Activated CD4-positive, alpha-beta T cell treated with anti-CD3 and anti-CD28 coated beads, Interleukin-2, amount 50 U/mL, for 16 hours (primary cell): ENCODE data around the gene SLIT1.

ENCODE experiments used
- DNase-seq: peaks from one replicate; pipeline ENCODE4 v3.0.0-alpha.2; 2020

The SLIT1 gene

DNA sequence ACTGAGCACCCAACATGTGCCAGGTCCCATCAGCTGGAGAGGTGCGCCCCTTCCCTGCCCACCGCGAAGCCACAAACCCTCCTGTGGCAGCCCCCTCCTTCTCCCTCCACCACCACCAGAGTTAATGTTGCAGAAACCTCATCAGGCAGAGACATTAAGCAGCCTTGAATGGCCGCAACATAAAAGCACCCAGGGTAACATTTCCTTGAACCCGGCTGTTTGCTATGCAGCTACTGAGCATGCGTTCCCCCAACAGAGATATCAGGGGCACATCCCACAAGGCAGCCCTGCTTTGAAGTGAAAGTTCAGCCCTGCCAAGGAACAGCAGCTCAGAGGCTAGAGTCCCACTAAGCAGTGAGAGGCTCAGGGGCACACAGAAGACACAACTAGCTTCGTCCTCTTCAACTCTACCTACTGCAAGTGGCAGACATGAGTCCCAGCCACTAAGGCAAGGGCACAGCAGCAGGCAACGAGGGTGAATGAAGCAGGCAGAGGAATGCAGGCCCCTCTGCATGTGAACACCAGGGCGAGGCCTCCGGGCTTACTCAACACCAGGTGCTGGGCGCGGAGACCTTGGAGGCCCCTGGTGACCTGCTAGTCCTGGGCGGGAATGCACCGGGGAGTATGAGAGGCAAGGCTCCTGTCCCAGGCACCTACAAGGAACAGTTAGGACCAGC lies 107.4 kb downstream of the SLIT1 start:
- DNase-seq, result no peak

DNA sequence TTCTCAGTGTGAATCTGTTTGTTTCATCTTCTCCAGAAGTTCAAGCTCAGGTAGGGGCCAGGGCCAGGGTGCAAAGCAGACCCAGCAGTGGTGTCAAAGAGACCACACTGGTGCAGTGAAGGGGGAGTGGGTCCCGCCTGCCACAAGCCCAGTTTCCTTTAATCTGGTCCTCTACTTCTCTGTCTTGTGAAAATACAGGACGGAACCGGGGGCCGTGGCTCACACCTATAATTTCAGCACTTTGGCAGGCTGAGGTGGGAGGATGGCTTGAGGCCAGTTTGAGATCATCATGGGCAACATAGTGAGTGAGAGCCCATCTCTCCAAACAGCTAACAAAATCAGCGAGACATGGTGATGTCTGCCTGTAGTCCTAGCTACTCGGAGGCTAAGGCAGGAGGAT lies 109.0 kb downstream of the SLIT1 start:
- DNase-seq, result no peak

DNA sequence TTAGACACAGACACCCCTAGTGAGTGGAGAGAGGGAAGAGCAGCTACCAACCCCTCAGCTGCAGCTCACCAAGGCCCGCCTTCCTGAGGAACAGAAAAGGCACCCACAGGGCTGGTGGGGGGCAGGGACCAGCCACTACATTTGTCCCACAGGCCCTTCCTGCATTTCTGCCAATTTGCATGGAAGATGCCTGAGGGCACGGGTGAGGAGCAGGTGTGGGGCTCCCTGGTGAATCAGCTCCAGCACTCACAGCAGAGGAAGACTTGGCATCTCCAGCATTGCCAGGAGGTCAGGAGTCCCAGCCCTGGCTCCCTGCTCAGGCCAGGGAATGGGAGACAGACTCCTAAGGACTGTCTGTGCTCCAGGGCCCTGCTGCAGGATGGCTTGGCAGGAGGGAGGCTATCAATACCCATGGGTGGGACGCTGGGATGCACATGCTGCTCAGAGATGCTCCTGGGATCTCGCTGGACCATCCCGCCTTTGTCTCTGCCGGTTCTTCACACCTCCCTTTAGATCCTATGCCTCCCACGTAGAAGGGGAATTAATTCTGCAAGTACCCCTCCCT lies 109.7 kb downstream of the SLIT1 start:
- DNase-seq, result no peak

DNA sequence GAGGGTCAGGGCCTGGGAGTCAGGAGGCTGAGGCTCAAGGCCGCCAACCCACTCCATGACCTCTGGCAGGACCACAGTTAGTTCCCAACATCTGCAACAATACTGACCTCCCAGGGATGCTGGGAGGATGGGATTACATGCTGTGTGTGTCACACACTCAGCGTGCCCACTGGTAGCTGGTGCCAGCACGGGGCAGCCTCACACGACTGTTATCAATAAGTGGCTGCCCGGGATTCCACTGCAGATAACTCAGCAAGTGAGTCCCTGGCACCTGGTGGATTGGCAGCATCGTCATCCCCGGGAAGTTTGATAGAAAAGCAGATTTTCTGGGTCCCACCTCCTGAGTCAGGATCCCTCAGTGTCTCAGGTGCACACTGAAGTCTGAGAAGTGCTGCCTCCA lies 110.3 kb downstream of the SLIT1 start:
- no peak for DNase-seq

DNA sequence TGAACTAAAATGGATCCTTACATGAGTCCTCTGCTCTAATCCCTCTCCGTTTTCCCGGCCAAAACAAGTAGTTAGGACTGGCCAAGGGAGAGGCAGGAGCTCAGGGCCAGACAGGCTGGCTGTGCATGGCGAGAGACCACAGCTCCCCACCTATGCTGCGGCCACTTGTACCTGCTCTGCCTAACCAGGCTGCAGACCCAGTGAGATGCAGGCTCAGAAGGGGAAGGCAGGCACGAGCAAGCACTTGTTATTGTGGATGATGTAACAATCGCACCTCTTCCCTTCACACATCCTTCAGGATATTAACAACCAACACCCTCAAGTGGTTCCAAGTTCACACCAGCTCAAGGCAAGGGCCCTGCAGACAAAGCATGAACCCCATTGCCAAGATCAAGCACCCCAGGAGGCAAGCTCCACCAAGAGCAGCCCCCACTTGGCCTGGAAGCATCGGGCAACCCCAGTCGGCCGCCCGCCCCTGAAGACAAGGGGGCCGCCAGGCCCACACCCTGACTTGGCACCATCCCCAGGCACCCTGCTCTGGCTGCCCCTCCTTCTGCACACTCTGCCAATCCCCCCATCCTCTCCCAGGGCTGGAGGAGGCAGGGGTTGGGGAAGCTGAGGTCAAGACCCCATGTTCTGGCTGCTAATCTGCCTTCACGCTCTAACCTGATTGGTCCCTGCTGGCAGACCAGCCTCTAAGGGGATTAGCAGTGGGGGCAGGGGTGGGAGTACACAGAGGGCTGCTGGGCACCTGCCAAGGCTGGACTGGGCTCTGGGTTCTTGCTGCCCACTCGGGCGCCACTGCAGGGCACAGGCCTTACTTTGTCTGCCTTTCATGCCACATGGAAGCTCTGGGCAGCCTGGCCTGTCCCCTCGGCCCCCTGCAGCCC lies 111.3 kb downstream of the SLIT1 start:
- DNase-seq, result no peak

DNA sequence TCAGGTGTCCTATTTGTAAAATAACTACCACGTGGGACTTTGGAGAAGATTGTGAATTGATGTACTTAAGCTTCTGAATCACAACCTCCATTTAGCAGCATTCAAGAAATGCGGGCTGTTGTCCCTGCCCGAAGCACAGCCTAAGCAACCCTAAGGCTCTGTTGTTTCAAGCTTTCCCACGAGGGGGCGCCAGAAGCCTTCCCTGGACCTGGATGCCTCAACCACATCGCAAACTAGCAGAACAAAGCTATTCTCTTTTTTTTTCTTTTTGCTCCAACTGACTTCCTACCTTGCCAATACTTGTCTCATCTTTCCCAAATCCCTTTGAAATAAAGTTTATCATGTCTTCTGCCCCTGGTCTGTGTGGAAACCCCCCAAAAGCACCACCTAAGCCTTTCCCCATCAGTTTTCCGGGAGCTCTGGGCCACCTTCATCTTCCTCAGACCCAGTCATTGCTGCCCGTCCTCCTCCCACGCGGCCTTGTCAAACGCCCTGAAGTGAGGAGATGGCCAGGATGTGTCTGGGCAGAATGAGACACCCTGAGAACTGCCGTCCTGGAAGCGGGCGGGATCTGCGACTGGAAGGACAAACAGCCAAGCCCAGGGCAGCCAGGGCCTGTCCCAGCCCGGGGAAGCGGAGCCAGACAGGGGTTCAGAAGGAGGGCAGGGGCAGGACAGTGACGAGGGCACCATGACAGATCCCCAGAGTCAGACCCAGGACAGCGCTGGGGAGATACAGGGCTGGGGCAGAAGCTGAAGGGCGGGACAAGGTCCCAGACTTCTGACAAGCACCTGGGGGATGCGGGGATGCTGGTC lies 112.7 kb downstream of the SLIT1 start:
- peak; percentile 83 for DNase-seq

DNA sequence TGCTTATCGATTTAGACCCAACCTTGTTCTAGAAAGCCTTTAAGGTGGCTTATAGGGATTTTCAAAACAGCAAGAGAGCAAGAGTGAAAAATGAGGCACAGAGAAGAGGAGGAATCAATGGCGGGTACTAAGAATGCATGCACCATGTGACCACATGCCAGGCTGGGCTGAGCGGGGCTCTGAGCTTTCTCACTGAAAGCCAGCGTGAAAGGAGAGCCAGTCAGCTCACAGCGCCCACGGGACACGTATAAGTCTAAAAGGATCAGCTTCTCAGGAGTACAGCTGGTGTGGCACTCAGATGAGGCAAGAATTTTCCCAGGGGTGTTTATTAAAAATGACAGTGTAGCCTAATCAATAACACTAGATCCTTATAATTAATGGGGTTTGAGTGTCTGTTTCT lies 114.3 kb downstream of the SLIT1 start:
- no peak for DNase-seq

DNA sequence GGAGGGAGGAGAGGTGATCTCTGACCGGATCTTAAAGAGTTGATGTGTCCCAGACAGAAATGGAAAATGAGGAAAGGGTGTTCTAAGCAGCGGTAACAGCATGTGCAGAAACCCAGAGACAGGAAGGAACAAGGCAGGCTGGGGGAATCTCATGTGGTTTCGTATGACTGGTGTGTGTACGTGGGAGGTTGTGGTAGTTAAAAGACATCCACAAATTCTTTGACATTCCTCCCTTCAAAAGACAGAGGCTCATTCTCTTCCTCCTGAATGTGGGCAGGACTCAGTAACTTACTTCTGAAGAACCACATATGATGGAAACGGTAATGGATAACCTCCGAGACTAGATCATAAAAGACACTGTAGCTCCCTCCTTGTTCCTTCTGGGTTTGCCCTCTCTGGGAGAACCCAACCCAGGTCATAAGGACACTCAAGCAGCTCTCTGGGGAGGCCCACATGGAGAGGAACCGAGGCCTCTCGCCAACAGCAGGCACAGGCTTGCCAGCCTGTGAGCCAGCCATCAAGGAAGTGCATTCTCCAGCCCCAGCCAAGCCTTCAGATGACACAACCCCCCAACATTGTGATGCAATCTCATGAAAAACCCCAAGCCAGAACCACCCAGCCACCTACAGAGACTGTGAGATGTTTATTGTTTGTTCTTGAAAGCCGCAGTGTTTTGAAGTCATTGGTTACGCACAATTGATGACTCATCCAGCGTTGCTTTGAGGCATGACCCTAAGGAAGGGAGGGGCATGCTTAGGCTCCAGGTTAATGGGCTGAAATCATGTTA lies 116.0 kb downstream of the SLIT1 start:
- DNase-seq, result peak; percentile 76

DNA sequence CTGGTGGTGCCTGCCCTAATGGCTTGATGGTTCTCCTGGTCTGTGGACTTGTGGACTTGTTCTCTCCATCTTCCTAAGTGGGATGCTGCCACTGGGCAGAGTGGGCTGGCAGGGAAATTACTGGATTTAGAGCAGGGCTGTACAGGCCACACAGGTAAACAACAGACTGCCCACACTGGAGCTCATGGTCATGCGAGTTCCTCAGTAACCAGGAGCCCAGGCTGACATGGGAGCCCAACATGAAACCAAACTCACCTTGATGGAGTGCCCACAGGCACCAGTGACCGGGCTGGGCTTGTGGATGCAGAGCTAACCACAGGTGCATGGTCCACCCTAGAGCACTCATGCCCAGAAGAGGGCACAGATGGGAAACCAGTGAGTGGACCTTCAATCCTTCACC lies 116.7 kb downstream of the SLIT1 start:
- no peak for DNase-seq

DNA sequence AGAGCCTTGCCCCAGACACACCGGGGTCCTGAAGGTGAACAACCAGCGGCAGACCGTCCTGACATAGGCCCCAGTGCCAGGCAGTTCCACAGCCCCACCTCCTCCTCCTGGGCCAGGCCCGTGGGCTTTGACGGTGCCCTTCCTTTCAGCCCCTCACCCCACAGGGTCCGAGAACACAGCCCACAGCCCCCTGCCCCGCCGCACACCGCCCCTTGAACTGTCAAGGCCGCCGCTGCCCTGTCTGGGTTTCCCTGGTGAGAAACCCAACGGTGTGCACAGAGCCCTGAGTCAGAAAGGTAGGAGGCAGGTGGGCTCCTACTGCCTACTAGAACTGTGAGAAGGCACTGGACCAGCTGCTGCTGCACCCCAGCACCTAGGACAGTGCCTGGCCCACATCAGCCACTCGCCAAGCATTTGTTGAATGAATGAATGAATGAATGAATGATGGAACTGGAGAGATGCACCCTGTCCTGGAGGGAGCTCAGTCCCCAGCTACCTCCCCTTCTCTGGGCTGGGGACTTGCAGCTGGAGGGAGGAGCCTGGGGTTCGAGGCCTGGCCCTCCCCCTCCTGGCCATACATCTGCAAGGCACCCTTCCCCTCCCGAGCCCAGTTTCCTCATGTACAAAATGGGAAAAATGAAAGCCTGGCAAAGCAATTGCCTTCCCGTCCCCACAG lies 117.9 kb downstream of the SLIT1 start:
- DNase-seq, result no peak

DNA sequence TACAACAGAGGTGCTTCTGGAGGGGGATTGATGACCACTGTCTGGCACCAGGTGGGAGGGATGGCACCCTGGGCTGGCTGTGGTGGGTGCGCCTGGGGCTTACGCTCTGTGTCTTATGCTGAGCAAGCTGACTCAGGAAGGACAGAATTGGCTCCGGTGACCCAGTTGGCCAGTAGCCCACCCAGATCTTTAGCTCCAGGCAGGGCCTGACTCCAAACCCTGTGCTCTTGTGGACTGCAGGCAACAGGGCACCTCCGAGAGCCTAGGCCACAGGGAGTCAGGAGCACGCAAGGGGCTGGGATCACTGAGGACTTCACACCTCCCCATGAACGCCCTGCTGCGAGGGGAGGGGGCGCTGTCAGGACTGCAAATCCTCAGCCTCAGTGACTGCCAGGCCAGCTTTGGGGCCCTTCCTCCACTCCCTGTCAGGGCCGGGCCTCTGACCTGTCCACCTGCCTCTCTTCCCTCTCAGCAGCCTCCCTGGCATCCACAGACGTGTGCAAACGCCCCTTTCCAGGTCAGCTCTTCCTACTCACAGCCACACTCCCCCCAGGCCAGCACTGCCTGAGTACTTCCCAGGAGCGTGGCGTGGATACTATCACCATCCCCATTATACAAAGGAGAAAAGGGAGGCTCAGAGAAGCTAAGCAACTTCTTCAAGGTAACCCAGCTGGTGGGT lies 118.7 kb downstream of the SLIT1 start:
- no peak for DNase-seq

DNA sequence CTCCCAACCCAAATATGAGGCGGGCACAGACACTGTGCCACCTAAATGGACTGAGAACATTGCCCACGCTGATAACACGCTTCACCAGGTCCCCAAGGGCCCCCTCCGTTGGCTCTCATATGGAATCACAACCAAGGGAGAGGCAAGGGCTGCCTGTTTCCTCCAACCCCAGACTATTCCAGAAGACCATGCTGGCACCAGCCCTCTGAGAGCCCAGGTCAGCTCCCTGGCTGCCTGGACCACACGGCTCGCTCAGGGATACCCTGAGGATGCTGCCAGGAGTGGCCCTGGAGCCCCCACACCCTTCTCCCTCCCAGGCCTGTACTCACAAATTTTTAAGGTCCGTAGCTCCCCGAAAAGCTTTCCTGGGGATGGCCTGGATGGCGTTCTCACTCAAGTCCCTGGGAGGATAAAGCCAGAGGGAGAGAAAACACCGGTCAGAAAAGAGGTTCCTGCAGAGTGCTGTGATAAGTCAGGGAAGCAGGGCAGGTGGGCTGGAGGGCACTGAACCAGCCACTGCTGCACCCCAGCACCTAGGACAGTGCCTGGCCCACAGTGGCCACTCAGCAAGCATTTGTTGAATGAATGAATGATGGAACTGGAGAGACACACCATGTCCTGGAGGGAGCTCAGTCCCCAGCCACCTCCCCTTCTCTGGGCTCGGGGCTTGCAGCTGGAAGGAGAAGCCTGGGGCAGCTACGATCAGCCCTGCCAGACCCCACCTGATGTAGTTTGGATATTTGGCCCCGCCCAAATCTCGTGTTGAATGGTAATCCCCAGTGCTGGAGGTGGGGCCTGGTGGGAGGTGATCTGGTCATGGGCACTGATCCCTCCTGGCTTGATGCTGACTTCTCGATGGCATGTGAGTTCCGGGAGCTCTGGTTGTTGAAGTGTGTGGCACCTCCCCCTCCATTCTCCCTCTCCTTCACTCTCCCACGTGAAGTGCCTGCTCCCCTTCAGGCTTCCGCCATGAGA lies 119.8 kb downstream of the SLIT1 start:
- no peak for DNase-seq

DNA sequence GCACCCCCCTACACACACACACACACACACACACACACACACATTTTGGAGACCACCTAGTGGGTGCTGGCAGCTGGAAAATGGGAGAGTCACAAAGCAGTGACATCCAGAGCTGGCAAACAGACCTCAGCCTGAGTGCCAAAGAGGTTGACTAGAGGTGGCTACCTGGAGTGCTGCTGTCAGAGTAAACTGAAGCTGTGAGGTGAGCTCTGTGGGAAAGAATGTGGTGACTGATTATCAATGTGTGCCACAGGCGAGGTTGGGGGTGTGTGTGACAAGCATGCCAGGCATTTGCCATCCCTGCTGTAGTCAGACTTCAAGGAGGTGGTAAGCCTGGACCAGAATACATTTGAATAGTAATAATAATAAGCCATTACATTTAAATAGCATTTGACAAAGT lies 120.6 kb downstream of the SLIT1 start:
- DNase-seq, result no peak

DNA sequence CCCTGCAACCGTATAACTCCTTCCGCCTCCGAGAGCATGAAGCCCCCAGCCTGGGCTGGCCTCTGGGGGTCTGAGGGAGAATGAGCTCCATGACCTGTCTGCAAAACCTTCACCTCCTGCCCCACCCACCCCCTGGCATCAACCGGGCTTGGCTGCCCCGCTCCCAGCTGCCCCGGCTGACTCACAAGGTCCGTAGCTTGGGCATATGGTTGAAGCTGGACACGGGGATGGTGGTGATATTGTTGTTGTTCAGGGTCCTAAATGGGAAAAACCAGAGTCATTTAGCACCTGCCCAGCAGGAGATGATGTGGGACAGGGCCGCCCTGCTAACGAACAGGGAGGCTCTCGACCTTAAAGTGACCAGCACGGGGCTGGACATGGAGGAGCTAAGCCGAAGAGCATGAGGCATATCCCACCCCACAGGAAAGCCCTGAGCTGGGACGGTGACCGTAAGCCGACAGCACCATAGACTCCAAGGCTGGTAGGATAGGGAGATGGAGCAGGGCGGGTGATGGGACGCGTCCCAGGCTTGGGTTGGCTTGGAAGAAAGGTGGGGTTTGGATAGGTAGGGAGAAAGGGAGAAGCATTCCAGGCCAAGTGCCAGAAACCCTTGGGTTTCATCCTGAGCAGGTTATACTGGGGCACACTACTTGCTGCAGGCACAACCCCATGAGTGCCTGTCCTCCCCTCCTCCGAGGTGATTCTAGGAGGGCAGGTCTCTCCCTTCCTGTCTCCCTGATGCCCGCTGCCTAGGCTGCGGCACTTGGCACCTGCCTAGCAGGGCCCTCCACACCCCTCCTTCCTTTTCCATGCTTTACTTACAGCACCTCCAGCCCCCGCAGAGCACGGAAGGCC lies 121.5 kb downstream of the SLIT1 start:
- DNase-seq, result no peak

DNA sequence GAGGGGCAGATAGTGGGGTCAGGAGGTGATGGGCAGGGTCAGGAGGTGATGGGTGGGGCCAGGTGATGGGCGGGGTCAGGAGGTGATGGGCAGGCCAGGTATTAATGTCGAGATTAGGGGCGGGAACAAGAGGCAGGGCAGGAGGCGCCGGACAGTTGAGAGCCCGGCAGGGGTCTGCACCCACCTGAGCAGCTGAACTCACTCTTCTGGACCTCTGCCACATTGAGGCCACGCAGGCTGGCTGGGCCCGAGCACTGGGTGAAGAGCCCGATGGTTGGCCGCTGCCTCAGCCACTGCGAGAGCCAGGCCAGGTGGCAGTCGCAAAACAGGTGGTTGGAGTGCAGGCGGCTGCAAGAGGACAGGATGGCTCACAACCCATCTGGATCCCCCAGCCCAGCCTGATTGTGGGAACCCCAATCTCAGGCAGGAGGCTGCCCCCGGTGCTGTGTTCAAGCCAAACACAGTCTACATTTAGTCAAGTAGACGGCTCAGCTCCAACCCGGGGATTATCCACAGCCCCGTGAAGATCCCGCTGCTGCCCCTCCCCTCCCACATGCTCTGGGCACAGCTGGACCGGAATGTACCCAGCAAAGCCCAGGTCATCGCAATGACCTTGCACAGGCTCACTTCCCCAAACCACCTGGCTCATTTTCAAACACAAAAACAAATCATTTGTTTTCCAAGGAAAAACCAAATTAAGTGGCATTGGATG lies 122.3 kb downstream of the SLIT1 start:
- DNase-seq, result no peak

DNA sequence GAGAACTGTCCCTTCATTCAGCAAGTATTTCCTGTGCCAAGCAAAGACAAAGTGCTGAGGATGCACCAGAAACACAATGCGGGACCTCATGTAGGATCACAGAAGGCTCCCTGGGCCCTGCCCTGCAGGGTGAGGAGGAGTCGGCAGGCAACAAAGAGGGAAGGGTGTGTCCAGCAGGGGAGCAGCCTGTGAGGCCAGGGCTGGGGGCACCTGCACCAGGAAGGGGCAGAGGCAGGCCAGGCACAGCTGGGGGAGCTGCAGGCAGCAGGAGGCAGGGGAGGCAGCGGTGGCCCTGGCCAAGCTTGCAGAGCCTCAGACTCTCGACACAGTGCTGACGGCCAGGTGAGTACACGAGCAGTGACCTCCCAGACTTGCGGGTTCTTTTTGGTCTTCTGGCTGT lies 123.3 kb downstream of the SLIT1 start:
- no peak for DNase-seq

DNA sequence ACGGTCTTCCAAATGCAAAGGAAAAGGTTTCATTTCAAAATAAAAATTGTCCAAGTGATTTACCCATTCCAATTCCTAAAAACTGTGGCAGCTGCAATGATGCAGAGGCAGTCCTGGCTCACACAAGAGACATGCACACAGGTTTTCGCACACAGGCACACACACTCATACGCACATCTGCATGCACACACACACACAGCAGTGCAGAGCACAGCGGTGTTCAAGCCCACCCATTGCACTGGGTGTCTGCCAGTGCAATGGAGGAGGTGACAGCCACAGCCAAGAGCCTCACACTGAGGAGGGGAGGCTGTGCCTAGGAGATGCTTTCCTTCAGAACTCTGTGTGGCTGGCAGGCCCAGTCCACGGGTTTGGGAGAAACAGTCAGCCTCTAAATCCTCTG lies 123.7 kb downstream of the SLIT1 start:
- DNase-seq, result no peak

DNA sequence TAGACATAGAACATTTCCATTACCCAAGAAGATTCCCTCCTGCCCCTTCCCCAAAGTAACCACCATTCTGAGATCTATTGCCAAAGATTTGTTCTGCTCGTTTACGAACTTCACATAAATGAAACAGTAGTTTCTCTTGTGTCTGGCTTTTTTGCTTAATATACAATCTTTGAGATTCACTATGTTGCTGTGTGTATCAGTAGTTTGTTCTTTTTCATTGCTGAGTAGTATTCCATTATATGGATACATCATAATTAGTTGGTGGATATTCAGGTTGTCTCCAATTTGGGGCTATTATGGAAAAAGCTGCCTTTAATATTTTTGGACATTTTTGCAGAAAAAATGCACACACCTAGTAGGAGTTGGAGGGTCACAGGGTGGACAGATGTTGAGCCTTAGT lies 124.3 kb downstream of the SLIT1 start:
- no peak for DNase-seq
